WTC11 (cell line): ENCODE results near the gene MACF1.

Experiments
- ELF4 ChIP-seq: sonication (generic); formaldehyde crosslinking; IDR thresholded peaks from 2 replicates; pipeline ENCODE4 v1.8.1; 2022; ENCODE audit warnings: low read depth, mild to moderate bottlenecking, moderate library complexity, missing genetic modification reagents
- NFYB ChIP-seq: sonication (generic); formaldehyde crosslinking; conservative IDR thresholded peaks from 2 replicates; pipeline ENCODE4 v1.8.0; 2022; ENCODE audit warnings: low read depth, missing genetic modification reagents
- STAT6 ChIP-seq: sonication (generic); formaldehyde crosslinking; conservative IDR thresholded peaks from 2 replicates; pipeline ENCODE4 v1.8.1; 2023; ENCODE audit warnings: mild to moderate bottlenecking, low read depth, missing genetic modification reagents, moderate library complexity
- TF ChIP-seq, protein P1 (sequence below): fragments of 200-600 bp; IDR thresholded peaks from 2 replicates; pipeline ENCODE4 v1.8.0; 2022; ENCODE audit warnings: antibody characterized with exemption
- TF ChIP-seq, protein P2 (sequence below): sonication (generic); formaldehyde crosslinking; IDR thresholded peaks from 2 replicates; pipeline ENCODE4 v1.8.1; 2023; ENCODE audit warnings: mild to moderate bottlenecking, moderate library complexity, missing genetic modification reagents

DNA sequence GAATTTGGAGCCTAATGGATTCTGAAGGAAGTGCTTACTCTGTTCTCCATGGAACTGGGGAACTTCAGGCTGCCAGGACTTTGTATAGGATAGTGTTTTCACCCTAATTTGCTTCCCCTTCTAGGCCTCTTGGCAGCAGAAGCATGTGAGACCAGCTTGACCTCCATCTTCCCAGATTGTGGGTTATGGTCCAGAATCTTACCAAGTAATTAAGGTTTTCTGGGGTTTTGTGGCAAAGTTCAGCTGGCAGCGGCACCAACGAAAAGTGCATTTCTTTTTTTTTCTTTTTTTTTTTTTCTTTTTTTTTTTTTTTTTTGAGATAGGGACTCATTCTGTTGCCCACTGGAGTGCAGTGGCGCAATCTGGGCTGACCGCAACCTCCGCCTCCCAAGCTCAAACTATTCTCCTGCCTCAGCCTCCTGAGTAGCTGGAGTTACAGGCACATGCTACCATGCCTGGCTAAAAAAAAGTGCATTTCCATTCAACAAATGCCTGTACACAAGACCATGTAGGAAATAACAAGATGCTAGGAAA lies 283.6 kb downstream of the MACF1 start:
- no peak for TF ChIP-seq STAT6 (CRISPR knock-in tag)
- TF ChIP-seq, protein P1, sequence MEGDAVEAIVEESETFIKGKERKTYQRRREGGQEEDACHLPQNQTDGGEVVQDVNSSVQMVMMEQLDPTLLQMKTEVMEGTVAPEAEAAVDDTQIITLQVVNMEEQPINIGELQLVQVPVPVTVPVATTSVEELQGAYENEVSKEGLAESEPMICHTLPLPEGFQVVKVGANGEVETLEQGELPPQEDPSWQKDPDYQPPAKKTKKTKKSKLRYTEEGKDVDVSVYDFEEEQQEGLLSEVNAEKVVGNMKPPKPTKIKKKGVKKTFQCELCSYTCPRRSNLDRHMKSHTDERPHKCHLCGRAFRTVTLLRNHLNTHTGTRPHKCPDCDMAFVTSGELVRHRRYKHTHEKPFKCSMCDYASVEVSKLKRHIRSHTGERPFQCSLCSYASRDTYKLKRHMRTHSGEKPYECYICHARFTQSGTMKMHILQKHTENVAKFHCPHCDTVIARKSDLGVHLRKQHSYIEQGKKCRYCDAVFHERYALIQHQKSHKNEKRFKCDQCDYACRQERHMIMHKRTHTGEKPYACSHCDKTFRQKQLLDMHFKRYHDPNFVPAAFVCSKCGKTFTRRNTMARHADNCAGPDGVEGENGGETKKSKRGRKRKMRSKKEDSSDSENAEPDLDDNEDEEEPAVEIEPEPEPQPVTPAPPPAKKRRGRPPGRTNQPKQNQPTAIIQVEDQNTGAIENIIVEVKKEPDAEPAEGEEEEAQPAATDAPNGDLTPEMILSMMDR = no peak
- TF ChIP-seq, protein P2, sequence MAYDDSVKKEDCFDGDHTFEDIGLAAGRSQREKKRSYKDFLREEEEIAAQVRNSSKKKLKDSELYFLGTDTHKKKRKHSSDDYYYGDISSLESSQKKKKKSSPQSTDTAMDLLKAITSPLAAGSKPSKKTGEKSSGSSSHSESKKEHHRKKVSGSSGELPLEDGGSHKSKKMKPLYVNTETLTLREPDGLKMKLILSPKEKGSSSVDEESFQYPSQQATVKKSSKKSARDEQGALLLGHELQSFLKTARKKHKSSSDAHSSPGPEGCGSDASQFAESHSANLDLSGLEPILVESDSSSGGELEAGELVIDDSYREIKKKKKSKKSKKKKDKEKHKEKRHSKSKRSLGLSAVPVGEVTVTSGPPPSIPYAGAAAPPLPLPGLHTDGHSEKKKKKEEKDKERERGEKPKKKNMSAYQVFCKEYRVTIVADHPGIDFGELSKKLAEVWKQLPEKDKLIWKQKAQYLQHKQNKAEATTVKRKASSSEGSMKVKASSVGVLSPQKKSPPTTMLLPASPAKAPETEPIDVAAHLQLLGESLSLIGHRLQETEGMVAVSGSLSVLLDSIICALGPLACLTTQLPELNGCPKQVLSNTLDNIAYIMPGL (CRISPR knock-in tag) = no peak
- TF ChIP-seq NFYB (CRISPR knock-in tag) = no peak
- no peak for TF ChIP-seq ELF4 (CRISPR knock-in tag)
